Subcutaneous adipose tissue (tissue), 4 donors: ENCODE results near the gene SOCS3. TPM values are rescaled to one million over a fixed set of nuclear protein-coding genes. Genes with fewer than 3 reads are reported as not detected.

Source experiments
- total RNA-seq, 4 donors: library from RNA; depleted of rRNA; stranded (reverse); fragments of >200 nt; gene quantifications; one replicate each; pipeline ENCODE4 v1.1.0, GENCODE V29; 2016
- TF ChIP-seq, protein P1 (sequence below): fragments of 450-650 bp; IDR thresholded peaks from one replicate; pipeline ENCODE4 v1.5.1; 2016; ENCODE audit warnings: low read depth, mild to moderate bottlenecking, control low read depth, antibody characterized with exemption, moderate library complexity

Gene SOCS3
- total RNA-seq, 4 donors from 2014 or later = 15.4 to 33.3 (median 24.7) TPM

DNA sequence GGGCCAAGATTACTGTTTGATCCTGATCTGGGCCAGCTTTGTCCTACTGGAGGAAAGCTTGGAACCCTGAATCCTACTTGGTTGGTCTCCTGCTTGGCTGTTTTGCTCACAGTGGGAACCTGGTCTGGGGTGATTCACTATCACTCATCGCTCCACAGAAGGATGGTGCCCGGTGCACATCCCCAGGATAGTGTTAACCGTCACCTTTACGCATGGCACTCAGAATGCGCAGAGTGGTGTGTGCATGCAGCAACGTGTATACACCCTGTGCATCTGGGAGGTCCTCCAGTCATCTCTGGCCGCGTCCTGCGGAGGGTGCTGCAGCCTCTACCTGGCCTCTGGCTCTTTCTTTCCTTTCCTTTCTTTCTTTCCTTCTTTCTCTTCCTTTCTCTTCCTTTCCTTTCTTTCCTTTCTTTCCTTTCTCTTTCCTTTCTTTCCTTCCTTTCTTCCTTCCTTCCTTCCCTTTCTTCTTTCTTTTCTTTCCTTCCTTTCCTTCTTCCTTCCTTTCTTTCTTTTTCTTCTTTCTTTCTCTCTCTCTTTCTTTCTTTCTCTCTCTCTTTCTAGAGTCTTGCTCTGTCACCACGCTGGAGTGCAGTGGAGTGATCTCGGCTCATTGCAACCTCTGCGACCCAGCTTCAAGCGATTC is 13.1 kb downstream of the SOCS3 start:
- TF ChIP-seq, protein P1, sequence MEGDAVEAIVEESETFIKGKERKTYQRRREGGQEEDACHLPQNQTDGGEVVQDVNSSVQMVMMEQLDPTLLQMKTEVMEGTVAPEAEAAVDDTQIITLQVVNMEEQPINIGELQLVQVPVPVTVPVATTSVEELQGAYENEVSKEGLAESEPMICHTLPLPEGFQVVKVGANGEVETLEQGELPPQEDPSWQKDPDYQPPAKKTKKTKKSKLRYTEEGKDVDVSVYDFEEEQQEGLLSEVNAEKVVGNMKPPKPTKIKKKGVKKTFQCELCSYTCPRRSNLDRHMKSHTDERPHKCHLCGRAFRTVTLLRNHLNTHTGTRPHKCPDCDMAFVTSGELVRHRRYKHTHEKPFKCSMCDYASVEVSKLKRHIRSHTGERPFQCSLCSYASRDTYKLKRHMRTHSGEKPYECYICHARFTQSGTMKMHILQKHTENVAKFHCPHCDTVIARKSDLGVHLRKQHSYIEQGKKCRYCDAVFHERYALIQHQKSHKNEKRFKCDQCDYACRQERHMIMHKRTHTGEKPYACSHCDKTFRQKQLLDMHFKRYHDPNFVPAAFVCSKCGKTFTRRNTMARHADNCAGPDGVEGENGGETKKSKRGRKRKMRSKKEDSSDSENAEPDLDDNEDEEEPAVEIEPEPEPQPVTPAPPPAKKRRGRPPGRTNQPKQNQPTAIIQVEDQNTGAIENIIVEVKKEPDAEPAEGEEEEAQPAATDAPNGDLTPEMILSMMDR = no peak

DNA sequence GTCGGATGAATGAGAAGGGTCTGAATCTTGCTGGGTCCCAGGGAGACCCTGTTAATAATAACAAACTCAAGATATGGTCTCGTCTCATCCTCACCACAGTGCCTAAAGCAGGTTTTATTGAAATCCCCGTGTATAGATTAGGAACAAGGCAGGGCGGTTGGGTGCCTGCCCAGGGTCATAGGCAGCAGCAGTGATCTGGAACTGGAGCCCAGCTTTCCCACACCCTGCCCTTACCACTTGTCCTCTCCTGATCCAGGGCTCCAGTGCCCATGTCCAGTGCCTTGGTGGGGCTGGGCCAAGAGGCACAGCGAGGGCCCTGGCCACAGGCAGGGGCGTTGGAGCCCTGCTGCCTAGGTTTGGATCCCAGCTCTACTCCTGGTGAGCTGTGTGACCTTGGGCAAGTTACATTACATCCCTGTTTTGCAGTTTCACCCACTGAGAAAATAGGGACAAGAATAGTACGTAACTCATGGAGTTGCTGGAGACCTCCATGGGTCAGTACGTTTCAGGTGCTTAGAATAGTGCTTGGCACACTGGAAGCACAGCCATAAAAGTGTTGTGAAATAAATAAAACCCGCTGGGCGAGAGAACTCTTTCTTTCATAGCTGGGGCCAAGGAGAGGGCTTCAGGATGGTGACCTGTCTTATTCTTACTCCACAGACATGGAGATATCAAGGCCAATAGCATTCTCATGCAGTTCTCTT is 13.9 kb downstream of the SOCS3 start:
- TF ChIP-seq, protein P1 = no peak

DNA sequence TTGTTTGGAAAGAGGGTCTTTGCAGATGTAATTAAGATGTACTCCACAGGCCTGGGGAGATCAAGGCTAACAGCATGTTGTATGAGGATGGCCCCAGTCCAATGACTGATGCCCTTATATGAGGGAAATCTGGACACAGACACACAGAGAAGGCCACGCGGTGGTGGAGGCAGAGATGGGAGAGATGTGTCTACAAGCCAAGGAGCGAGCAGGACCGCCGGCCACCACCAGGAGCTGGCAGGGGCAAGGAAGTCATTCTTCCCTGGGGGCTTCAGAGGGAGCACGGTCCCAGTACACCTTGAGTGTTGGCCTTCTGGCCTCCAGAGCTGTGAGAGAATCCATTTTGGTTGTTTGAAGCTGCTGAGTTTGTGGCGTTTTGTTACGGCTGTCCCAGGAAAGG is 14.7 kb downstream of the SOCS3 start:
- TF ChIP-seq, protein P1 = no peak

DNA sequence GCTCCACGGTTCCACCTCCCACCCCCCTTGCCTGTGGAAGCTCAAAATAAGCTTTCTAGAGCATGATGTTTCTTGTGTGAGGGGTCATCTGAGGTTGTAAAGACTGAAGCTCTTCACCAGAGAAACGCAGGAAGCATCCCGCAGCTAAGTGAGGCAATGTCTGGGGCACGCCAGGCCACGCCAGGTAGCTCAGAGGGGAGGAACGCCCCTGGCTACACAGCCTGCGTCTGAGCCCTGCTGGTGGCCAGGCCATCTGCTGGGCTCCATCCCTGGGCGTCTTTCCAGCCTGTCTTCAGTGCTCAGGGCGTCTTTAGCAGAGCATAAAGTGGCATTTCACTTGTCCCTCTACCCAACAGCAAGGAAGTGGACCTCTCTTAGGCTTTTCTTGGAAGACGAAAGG is 15.2 kb downstream of the SOCS3 start:
- TF ChIP-seq, protein P1 = no peak

DNA sequence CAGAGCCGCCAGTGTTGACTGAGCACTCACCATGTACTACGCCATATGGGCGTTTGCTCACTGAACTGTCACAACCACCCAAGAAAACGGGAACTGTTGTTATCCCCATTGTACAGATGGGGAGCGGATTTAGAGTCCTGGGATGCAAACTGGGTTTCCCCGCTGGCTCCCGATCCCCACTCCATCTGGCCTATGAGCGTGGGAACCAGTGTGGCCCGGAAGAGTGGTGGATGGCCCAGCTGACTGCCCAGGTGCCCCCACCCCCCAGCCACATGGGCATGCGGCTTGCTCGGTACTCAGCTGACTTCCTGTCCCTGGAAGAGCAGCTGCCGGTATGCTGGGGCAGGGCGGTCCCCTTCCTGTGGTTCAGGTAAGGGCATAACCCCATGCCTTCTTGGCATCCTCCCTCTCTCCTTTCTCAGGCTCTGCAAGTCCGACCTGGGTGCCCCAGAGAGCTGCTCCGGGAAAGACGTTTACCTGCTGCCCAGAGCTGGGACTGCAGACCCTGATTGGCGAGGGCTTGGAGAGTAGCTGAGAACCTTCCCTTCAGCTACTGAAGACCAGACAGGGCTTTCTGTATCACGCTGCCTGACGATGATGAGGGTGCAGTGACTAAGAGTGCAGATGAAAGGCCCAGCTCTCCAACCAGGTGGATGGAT is 16.2 kb downstream of the SOCS3 start:
- TF ChIP-seq, protein P1 = no peak

DNA sequence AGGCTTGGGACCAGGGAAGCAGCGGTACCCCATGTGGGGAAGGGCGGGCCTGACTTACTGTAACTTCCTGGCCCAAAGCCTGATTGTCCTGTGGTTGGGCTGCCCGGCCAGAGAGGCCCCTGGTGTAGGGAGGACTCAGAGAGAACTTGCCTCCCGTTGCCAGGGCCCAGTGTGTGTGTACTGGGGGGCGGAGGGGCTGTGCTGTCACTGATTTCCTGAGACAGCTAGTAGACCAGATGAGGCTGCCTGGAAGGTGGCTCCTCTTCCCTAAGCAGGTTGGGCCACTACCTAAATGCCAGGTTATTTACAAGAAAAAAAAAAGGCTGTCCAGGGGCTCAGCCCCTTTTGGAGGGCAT is 16.7 kb downstream of the SOCS3 start:
- TF ChIP-seq, protein P1 = no peak

DNA sequence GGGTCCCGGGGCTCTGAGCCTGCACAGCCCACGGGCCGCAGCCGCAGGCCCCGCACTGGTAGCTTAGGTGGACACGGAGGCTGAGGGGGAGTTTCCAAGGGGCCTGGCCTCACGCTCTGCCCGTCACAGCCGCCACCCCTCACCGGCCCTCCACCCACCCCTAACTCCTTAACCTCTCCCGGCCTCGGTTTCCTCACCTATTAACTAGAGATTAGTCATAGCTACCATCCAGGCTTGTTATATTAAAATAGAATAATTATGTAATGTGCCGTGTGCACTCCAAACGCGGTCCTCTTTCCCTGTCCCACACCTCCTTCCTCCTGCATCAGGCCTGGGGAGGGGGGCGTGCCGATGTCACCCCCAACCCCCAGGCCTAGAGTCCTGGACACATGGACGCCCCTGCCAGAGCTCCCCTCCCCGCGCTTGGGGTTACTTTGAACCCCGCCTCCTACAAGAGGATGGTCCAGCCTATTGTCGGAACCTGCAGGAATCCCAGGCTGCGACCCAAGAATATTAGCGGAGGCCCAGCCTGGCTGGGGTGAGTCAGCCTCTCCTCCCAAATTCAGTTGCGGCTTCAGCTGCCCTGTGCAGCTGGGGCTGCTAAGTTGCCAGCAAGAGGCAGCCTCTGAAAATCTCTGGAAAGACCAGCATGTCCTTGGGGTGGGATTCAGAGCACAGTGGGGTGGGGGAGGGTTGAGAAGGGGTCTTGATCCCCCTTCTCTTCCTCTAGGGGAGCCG is 17.3 kb downstream of the SOCS3 start:
- TF ChIP-seq, protein P1 = no peak
